ENCODE data around the gene BAG5.
A peak's percentile ranks its signal among the peaks of the same experiment; 100 is the strongest.
"Not testable (repeated sequence)": the region's sequence is repeated elsewhere in the genome, so short reads cannot be mapped to it uniquely, and the experiment has no call there.

Gene BAG5

GRCh38 chr14:103562429-103563225 is at the start of gene BAG5, which contains the start of gene COA8:
Gene BAG5, minus strand, starts transcription at chr14:103562657. Its CDS starts 1,493 bp downstream, at chr14:103561164.
Gene COA8, plus strand, starts transcription at chr14:103562960. Its CDS starts 42 bp downstream, at chr14:103563002.
- peak; percentile 93 for DNase-seq

GRCh38 chr14:103611215-103611614 is 48.8 kb upstream of the BAG5 start:
- DNase-seq = no peak

GRCh38 chr14:103609081-103609480 is 46.6 kb upstream of the BAG5 start:
- not testable (repeated sequence) for DNase-seq

- DNase-seq = no peak
Measured at GRCh38 chr14:103607822-103608221, 45.4 kb upstream of the BAG5 start.

- peak; percentile 78 for DNase-seq
Measured at GRCh38 chr14:103606963-103607668, 44.7 kb upstream of the BAG5 start.

- no peak for DNase-seq
Measured at GRCh38 chr14:103604620-103605019, 42.2 kb upstream of the BAG5 start.

- no peak for DNase-seq
Measured at GRCh38 chr14:103600503-103600902, 38.0 kb upstream of the BAG5 start.

GRCh38 chr14:103597623-103598377 is 35.3 kb upstream of the BAG5 start:
- no peak for DNase-seq

GRCh38 chr14:103594265-103594664 is 31.8 kb upstream of the BAG5 start:
- no peak for DNase-seq

GRCh38 chr14:103593577-103593976 is 31.1 kb upstream of the BAG5 start:
- no peak for DNase-seq

- no peak for DNase-seq
Measured at GRCh38 chr14:103584326-103584915, 22.0 kb upstream of the BAG5 start.

- DNase-seq = no peak
Measured at GRCh38 chr14:103581954-103582703, 19.7 kb upstream of the BAG5 start.

GRCh38 chr14:103581206-103581605 is 18.7 kb upstream of the BAG5 start:
- no peak for DNase-seq

- DNase-seq = no peak
Measured at GRCh38 chr14:103578401-103579075, 16.1 kb upstream of the BAG5 start.

GRCh38 chr14:103576371-103577024 is 14.0 kb upstream of the BAG5 start:
- DNase-seq = no peak

- DNase-seq = no peak
Measured at GRCh38 chr14:103574707-103575285, 12.3 kb upstream of the BAG5 start.

GRCh38 chr14:103574104-103574503 is 11.6 kb upstream of the BAG5 start:
- no peak for DNase-seq

GRCh38 chr14:103569408-103569807 is 7.0 kb upstream of the BAG5 start:
- DNase-seq = no peak

GRCh38 chr14:103568952-103569351 is 6.5 kb upstream of the BAG5 start:
- no peak for DNase-seq

- DNase-seq = no peak
Measured at GRCh38 chr14:103563844-103564505, 1.5 kb upstream of the BAG5 start.

Measured in activated CD8-positive, alpha-beta memory T cell treated with anti-CD3 and anti-CD28 coated beads, Interleukin-2, amount 50 U/mL, for 48 hours (primary cell).